Skeletal muscle satellite cell (primary cell): ENCODE results near the gene SALL1.

Source experiments
- H3K27me3 ChIP-seq: 2 replicates; pipeline ENCODE4 v1.7.0; 2013; ENCODE audit warnings: low read length; ENCODE audit not compliant: control insufficient read depth, insufficient read depth
- H3K36me3 ChIP-seq: 2 replicates; pipeline ENCODE4 v1.7.0; 2013; ENCODE audit warnings: mild to moderate bottlenecking, control low read depth, low read length; ENCODE audit not compliant: insufficient read depth
- H3K4me1 ChIP-seq: 2 replicates; pipeline ENCODE4 v1.7.0; 2013; ENCODE audit warnings: low read length; ENCODE audit not compliant: control insufficient read depth, insufficient read depth
- H3K4me2 ChIP-seq: 2 replicates; pipeline ENCODE4 v1.7.0; 2013; ENCODE audit warnings: mild to moderate bottlenecking, low read length
- H3K4me3 ChIP-seq: 2 replicates; pipeline ENCODE4 v1.7.0; 2013; ENCODE audit warnings: low read length
- H3K9ac ChIP-seq: 2 replicates; pipeline ENCODE4 v1.7.0; 2013; ENCODE audit warnings: mild to moderate bottlenecking, low read depth, low read length, moderate library complexity
- H3K9me3 ChIP-seq: replicated peaks from 2 replicates; pipeline ENCODE4 v1.7.0; 2013; ENCODE audit warnings: mild to moderate bottlenecking, control low read depth, low read length

Gene SALL1

GRCh38 chr16:51119973-51120729 lies 30.9 kb downstream of the SALL1 start:
- no peak overlapping the region for H3K9ac ChIP-seq
- no peaks in the 10 kb centered on the region for H3K36me3 ChIP-seq
- no peaks in the 10 kb centered on the region for H3K27me3 ChIP-seq

GRCh38 chr16:51119556-51119955 lies 31.5 kb downstream of the SALL1 start:
- Histone ChIP-seq H3K4me2 (no peak overlapping the region), H3K4me1 (no peaks in the 10 kb centered on the region), H3K9ac (no peak overlapping the region), H3K4me3 (no peak overlapping the region), H3K36me3 (no peaks in the 10 kb centered on the region), H3K9me3 (no peaks in the 10 kb centered on the region), H3K27me3 (no peaks in the 10 kb centered on the region)

More at GRCh38 chr16:51119973-51120729, 30.9 kb downstream of the SALL1 start:
- H3K4me2 ChIP-seq, result no peak overlapping the region
- no peaks in the 10 kb centered on the region for H3K4me1 ChIP-seq
- H3K4me3 ChIP-seq, result no peak overlapping the region
- no peaks in the 10 kb centered on the region for H3K9me3 ChIP-seq

DNA sequence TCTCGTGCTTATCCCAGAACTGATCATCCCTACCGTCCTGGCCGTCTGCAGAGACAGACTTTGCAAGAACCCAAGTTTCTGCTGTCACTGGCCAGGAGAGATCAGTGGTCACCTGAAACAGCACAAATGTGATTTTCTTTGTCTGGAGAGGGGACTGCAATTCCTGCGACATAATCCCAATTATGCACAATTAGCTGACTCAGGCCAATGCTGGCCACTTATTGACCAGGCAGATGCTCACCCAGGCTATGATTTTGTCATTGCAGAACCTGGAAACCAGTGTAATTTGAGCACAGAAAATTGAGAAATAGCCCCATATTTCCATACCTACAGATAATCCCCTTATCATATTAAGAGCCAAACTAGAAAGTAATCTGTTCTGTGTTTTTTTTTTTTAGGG lies 34.7 kb downstream of the SALL1 start:
- no peaks in the 10 kb centered on the region for H3K4me1 ChIP-seq
- no peak overlapping the region for H3K4me2 ChIP-seq
- no peaks in the 10 kb centered on the region for H3K27me3 ChIP-seq
- H3K9ac ChIP-seq, result no peak overlapping the region
- no peak overlapping the region for H3K4me3 ChIP-seq
- H3K36me3 ChIP-seq, result no peaks in the 10 kb centered on the region
- no peaks in the 10 kb centered on the region for H3K9me3 ChIP-seq

GRCh38 chr16:51114382-51114781 lies 36.7 kb downstream of the SALL1 start:
- H3K27me3 ChIP-seq, result no peaks in the 10 kb centered on the region
- peaks cover 3% of the 10 kb centered on the region for H3K9me3 ChIP-seq
- H3K36me3 ChIP-seq, result no peaks in the 10 kb centered on the region
- H3K4me3 ChIP-seq, result no peak overlapping the region
- no peaks in the 10 kb centered on the region for H3K4me1 ChIP-seq
- no peak overlapping the region for H3K4me2 ChIP-seq
- no peak overlapping the region for H3K9ac ChIP-seq

DNA sequence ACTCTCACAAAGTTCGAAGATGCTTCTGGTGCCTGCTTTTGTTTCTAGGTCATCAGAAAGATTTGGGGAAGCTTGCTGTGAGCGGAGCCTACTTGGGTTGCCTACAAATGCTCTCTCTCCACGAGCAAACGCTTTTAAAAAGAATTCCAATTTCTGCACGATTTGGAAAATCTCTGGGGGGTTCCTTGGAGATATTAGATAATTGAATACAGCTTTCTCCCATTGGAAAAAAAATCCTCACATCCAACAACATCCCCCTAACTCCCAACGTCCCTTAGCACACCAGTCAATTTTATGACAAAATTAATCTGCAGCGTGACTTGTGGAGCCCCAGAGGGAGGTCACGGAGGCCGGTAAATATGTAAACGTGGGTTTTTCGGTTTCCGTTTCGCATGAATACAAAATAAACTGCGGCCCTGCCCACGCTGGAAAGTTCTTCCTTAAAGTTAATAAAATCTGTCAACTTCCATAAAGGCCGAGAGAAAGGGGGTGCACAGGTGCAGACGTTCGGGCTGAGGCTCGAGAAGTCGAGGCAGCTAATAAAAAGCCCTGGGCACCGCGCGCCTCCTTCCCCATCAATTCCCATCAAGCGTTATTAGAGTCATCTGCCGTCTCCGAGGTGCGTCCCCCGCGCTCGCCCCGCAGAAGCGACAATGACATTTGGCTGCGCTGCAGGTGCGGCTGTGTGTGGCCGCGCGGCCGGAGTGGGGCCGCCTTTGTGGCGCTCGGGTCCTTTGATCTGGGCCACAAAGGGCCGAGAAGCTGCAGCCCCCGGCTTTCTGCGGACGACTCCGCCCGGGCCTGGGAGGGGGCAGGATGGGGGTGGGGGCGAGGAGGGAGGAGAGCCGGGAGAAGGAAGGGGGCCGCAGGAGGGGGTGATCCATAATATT lies 37.6 kb downstream of the SALL1 start:
- no peaks in the 10 kb centered on the region for H3K4me1 ChIP-seq
- no peak overlapping the region for H3K9ac ChIP-seq
- H3K36me3 ChIP-seq, result no peaks in the 10 kb centered on the region
- H3K4me2 ChIP-seq, result no peak overlapping the region
- no peak overlapping the region for H3K4me3 ChIP-seq
- H3K27me3 ChIP-seq, result no peaks in the 10 kb centered on the region
- H3K9me3 ChIP-seq, result peaks cover 9% of the 10 kb centered on the region

DNA sequence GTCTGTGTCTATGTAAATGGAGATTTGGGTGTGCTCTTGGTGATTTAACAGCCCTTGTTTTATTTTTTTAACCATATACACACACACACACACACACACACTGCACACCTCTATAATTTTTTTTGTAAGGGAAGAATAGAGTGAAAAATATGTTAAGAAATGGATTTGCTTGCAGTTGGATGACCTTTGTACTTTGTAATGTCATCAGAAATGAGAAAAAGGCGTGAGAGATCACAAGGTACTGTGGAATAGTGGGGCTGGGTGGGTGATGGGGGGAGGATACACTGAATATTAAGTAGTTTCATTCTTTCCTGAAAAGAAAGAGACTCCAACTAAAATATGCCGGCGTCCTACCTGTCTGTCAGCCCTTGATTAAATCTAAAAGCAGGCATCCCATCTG lies 38.7 kb downstream of the SALL1 start:
- Histone ChIP-seq H3K4me3 (no peak overlapping the region), H3K9me3 (peaks cover 9% of the 10 kb centered on the region), H3K4me2 (no peak overlapping the region), H3K27me3 (no peaks in the 10 kb centered on the region), H3K9ac (no peak overlapping the region), H3K4me1 (no peaks in the 10 kb centered on the region), H3K36me3 (no peaks in the 10 kb centered on the region)

DNA sequence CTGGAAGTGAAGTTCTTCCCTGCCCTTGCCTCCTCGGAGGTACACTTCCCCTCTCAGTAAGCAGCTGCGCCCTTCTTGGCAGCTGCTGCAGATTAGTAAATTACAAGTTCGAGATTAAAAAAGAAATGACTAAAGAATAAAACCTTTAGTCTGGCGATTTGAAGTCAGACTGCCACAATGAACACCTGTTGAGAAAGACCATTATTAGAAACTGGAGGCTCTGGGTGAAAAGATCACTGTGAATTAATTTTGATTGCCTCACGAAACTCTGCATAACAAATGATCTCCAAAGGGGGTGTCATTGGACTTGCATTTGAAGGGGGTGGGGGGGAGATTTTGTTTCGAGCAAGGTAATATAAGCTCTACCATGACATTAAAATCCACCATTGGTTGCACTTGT lies 39.3 kb downstream of the SALL1 start:
- Histone ChIP-seq H3K27me3 (no peaks in the 10 kb centered on the region), H3K36me3 (no peaks in the 10 kb centered on the region), H3K4me2 (no peak overlapping the region), H3K4me3 (no peak overlapping the region), H3K4me1 (no peaks in the 10 kb centered on the region), H3K9me3 (peaks cover 9% of the 10 kb centered on the region), H3K9ac (no peak overlapping the region)

DNA sequence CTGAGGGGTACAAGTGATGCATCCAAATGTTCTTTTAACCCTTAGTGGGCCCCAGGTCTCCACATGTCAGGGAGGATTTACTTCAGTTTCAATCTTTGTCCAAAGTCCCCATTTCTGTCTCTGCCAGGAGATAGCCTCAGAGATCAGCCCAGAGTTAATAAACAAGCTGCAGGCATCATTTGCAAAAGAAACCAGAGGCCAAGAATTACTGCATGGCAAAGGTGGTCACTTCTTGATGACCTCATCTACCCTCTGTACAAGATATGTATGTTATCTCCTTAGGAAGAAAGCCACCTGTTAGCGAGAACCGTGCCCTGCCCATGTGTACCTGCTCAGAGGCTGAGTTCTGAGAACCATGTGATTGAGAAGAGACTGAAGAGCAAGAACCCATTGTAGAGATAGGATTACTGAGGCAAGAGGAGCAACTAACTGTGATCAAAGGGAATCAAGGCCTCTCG lies 40.3 kb downstream of the SALL1 start:
- no peak overlapping the region for H3K4me2 ChIP-seq
- H3K9ac ChIP-seq, result no peak overlapping the region
- no peaks in the 10 kb centered on the region for H3K36me3 ChIP-seq
- peaks cover 9% of the 10 kb centered on the region for H3K9me3 ChIP-seq
- no peak overlapping the region for H3K4me3 ChIP-seq
- H3K27me3 ChIP-seq, result no peaks in the 10 kb centered on the region
- no peaks in the 10 kb centered on the region for H3K4me1 ChIP-seq

DNA sequence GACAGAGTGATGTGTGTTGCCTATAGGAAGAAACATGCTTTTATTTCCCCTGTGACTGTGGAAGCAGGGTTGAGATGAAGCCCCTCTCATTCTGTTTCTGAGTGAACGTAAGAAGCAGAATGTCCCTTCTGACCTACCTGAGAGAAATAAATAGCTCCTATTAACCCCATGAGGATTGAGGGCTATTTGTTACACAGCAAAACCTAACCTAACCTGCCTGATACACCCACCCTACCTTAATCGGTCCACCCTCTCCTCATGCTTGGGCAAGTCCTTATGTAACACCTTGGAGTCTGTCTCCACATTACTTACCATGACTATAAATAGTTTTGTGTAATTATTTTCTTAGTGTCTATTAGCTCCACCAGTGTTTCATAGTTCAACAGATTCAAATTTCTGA lies 41.9 kb downstream of the SALL1 start:
- H3K4me1 ChIP-seq, result no peaks in the 10 kb centered on the region
- H3K27me3 ChIP-seq, result no peaks in the 10 kb centered on the region
- no peak overlapping the region for H3K9ac ChIP-seq
- no peak overlapping the region for H3K4me2 ChIP-seq
- no peak overlapping the region for H3K4me3 ChIP-seq
- peaks cover 9% of the 10 kb centered on the region for H3K9me3 ChIP-seq
- H3K36me3 ChIP-seq, result no peaks in the 10 kb centered on the region

GRCh38 chr16:51107742-51108141 lies 43.3 kb downstream of the SALL1 start:
- Histone ChIP-seq H3K9me3 (peaks cover 14% of the 10 kb centered on the region), H3K9ac (no peak overlapping the region), H3K4me1 (no peaks in the 10 kb centered on the region), H3K4me3 (no peak overlapping the region), H3K27me3 (no peaks in the 10 kb centered on the region), H3K36me3 (no peaks in the 10 kb centered on the region), H3K4me2 (no peak overlapping the region)

- H3K4me3 ChIP-seq, result no peak overlapping the region
- no peak overlapping the region for H3K9ac ChIP-seq
- H3K27me3 ChIP-seq, result no peaks in the 10 kb centered on the region
- no peaks in the 10 kb centered on the region for H3K4me1 ChIP-seq
- no peak overlapping the region for H3K4me2 ChIP-seq
- H3K36me3 ChIP-seq, result no peaks in the 10 kb centered on the region
- H3K9me3 ChIP-seq, result peaks cover 14% of the 10 kb centered on the region
Observed at GRCh38 chr16:51106535-51106934, 44.5 kb downstream of the SALL1 start.
